ENCODE data around the gene TMEM52.

TMEM52 gene

GRCh38 chr1:1957533-1957961 lies 38.5 kb upstream of the TMEM52 start:
- no peak overlapping the region for H2AFZ ChIP-seq (ENCODE audit: low read depth, low read length)
- H3K9ac ChIP-seq (ENCODE audit: low read depth, low read length) = no peak overlapping the region
- H3K27ac ChIP-seq (ENCODE audit: low read length) = no peak overlapping the region
- no peak overlapping the region for H3K4me2 ChIP-seq (ENCODE audit: insufficient read depth, low read length)
- DNase-seq (no peak), ATAC-seq (ENCODE audit: insufficient read depth, low read depth) (no peak)
- TF ChIP-seq EZH2 (IDR thresholded peaks at IDR 0.05; ENCODE audit: borderline replicate concordance, low read depth, low read length, severe bottlenecking) (no peak), CTCF (IDR thresholded peaks at IDR 0.05; ENCODE audit: borderline replicate concordance, extremely low read depth, low read length, poor library complexity, severe bottlenecking) (no peak)
- no peak overlapping the region for H3K4me3 ChIP-seq (ENCODE audit: low read depth in 1 of 2, low read length in 2 of 2)
- H3K27me3 ChIP-seq (ENCODE audit: insufficient read depth, low read length, poor library complexity) = no peaks in the 10 kb centered on the region
- peaks cover 5% of the 10 kb centered on the region; the same call in 1 of the 2 replicates for H4K20me1 ChIP-seq (ENCODE audit: insufficient read depth, low read length)
- no peaks in the 10 kb centered on the region for H3K36me3 ChIP-seq (ENCODE audit: insufficient read depth, low read length)
- no peaks in the 10 kb centered on the region for H3K9me3 ChIP-seq (ENCODE audit: insufficient read depth, low read length, severe bottlenecking)
- H3K4me1 ChIP-seq (ENCODE audit: insufficient read depth, low read length) = no peaks in the 10 kb centered on the region
- no peaks in the 10 kb centered on the region for H3K79me2 ChIP-seq (ENCODE audit: insufficient read depth, low read length)

GRCh38 chr1:1956586-1957532 lies 37.8 kb upstream of the TMEM52 start:
- H3K36me3 ChIP-seq (ENCODE audit: insufficient read depth, low read length) = no peaks in the 10 kb centered on the region
- TF ChIP-seq CTCF (IDR thresholded peaks at IDR 0.05; ENCODE audit: borderline replicate concordance, extremely low read depth, low read length, poor library complexity, severe bottlenecking) = no peak
- no peak for TF ChIP-seq EZH2 (IDR thresholded peaks at IDR 0.05; ENCODE audit: borderline replicate concordance, low read depth, low read length, severe bottlenecking)
- no peak overlapping the region for H3K4me2 ChIP-seq (ENCODE audit: insufficient read depth, low read length)
- no peak overlapping the region for H2AFZ ChIP-seq (ENCODE audit: low read depth, low read length)
- H3K9me3 ChIP-seq (ENCODE audit: insufficient read depth, low read length, severe bottlenecking) = no peaks in the 10 kb centered on the region
- peaks cover 5% of the 10 kb centered on the region; the same call in 1 of the 2 replicates for H4K20me1 ChIP-seq (ENCODE audit: insufficient read depth, low read length)
- H3K27ac ChIP-seq (ENCODE audit: low read length) = no peak overlapping the region
- DNase-seq = no peak
- H3K79me2 ChIP-seq (ENCODE audit: insufficient read depth, low read length) = no peaks in the 10 kb centered on the region
- no peak for ATAC-seq (ENCODE audit: insufficient read depth, low read depth)
- H3K4me3 ChIP-seq (ENCODE audit: low read depth in 1 of 2, low read length in 2 of 2) = no peak overlapping the region
- H3K27me3 ChIP-seq (ENCODE audit: insufficient read depth, low read length, poor library complexity) = no peaks in the 10 kb centered on the region
- no peaks in the 10 kb centered on the region for H3K4me1 ChIP-seq (ENCODE audit: insufficient read depth, low read length)
- H3K9ac ChIP-seq (ENCODE audit: low read depth, low read length) = no peak overlapping the region

GRCh38 chr1:1956101-1956500 lies 37.0 kb upstream of the TMEM52 start:
- H4K20me1 ChIP-seq (ENCODE audit: insufficient read depth, low read length) = peaks cover 5% of the 10 kb centered on the region; the same call in 1 of the 2 replicates
- H3K4me2 ChIP-seq (ENCODE audit: insufficient read depth, low read length) = no peak overlapping the region
- ATAC-seq (ENCODE audit: insufficient read depth, low read depth) = no peak
- no peaks in the 10 kb centered on the region for H3K79me2 ChIP-seq (ENCODE audit: insufficient read depth, low read length)
- no peaks in the 10 kb centered on the region for H3K9me3 ChIP-seq (ENCODE audit: insufficient read depth, low read length, severe bottlenecking)
- no peaks in the 10 kb centered on the region for H3K4me1 ChIP-seq (ENCODE audit: insufficient read depth, low read length)
- TF ChIP-seq EZH2 (IDR thresholded peaks at IDR 0.05; ENCODE audit: borderline replicate concordance, low read depth, low read length, severe bottlenecking) = no peak
- no peak for TF ChIP-seq CTCF (IDR thresholded peaks at IDR 0.05; ENCODE audit: borderline replicate concordance, extremely low read depth, low read length, poor library complexity, severe bottlenecking)
- H3K27me3 ChIP-seq (ENCODE audit: insufficient read depth, low read length, poor library complexity) = no peaks in the 10 kb centered on the region
- no peak overlapping the region for H3K9ac ChIP-seq (ENCODE audit: low read depth, low read length)
- H3K36me3 ChIP-seq (ENCODE audit: insufficient read depth, low read length) = no peaks in the 10 kb centered on the region
- H3K27ac ChIP-seq (ENCODE audit: low read length) = no peak overlapping the region
- H2AFZ ChIP-seq (ENCODE audit: low read depth, low read length) = no peak overlapping the region
- no peak for DNase-seq
- H3K4me3 ChIP-seq (ENCODE audit: low read depth in 1 of 2, low read length in 2 of 2) = no peak overlapping the region

All from DND-41 (cell line).